ENCODE results near the gene TBC1D8.

DNA sequence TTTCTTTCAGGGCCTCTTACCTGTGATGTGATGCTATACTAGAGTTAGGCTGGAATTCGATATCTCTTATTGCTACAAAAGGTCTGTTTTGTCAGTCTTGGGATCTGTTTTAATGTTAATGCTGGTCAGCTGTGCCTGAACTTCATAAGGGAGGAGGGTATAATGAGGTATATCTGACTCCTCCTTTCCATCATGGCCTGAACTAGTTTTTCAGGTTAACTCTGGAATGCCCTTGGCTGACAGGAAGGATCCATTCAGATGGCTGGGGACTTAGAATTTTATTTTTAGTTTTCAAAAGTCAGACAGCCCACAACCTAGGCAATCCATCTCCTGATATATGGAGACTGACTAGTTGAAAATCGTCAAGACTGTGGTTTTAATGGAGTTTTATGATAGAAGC, 35.9 kb upstream of the TBC1D8 start:
- TF ChIP-seq ZNF274 (IDR thresholded peaks at IDR 0.05; ENCODE audit: low read depth, low read length) (no peak), YY1 (IDR thresholded peaks at IDR 0.05; ENCODE audit: insufficient read depth, insufficient read length) (no peak)

Measured in NT2/D1 (cell line).